T-helper 9 cell (primary cell): ENCODE results near the gene ZPBP.
"Not testable (repeated sequence)": the region's sequence is repeated elsewhere in the genome, so short reads cannot be mapped to it uniquely, and the experiment has no call there.

Experiments used
- DNase-seq: peaks from one replicate; pipeline ENCODE4 v3.0.0-alpha.2; 2020
- total RNA-seq, 2 donors: gene quantifications; one replicate each; lab custom pipeline; 2026; lab: John Stamatoyannopoulos, UW

ZPBP gene, protein sequence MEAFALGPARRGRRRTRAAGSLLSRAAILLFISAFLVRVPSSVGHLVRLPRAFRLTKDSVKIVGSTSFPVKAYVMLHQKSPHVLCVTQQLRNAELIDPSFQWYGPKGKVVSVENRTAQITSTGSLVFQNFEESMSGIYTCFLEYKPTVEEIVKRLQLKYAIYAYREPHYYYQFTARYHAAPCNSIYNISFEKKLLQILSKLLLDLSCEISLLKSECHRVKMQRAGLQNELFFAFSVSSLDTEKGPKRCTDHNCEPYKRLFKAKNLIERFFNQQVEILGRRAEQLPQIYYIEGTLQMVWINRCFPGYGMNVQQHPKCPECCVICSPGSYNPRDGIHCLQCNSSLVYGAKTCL
- total RNA-seq: 0 reads per million in 2 donors

DNA sequence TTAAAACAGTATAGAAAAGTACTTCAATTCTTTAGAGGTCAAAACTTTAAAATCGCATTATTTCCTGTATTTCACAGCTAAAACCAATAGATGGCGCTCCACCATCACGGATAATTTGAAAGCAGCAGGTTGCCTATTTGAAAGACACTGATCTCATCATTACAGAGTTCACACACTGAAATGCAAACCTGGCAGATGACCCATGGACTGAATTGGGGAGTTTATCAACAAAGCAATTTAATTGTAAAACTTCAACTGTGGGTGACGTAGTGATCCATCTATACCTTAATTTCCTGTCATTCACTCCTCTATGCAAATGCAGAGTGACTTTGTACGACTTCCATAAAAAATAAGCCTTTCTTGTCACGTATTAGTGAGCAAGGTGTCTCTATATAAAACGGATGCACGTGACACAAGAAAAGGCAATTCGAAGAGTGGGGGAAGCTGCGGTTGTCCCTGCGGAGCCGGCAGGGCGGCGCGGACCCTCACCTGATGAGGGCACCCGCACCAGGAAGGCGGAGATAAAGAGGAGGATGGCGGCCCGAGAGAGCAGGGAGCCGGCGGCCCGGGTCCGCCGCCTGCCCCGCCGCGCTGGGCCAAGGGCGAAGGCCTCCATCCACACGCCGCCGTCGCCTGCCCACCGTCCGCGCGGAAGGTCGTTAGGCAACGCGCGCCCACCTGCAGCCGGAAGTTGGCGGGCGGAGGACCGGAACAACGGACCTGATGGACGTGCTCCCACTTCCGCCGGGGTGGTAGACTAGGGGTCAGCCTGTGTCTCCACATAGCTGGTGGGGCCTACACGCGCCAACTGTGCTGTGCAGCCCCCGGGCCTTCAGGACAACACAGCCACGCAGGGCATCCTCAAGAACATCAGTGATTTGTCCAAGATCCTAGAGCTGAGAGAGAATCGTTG, at the start of gene ZPBP:
Gene ZPBP (minus strand): TSS at position 668 of the 913 bp plus-strand sequence. CDS start 52 bp downstream, at position 616.
- DNase-seq: peak; percentile 24

DNA sequence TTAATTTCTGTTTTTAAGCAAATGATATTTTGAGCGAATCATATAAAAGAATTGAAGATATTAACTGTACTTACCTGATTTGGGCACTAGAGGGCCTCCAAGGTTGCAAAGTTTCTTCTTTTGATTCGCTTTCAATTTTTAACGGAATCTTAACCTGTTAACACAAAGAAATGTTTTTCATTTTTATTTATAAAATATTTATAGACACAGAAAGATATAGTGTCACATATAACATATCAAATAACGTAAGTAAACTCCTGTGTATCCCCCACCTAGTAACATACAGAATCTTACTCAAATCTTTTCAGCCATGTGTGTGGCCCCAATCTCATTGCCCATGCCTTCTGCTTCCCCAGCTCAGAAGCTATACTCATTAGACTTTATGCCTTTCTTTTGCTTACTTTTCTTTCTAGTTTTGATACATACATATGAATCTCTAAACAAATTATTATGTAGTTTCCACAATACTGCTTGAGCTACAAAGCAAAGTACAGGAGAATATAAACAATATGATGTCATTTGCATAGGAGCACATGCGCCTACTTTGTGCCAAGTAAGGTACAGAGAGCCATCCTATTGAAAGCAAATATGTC, 49.5 kb upstream of the ZPBP start:
- DNase-seq: no peak

DNA sequence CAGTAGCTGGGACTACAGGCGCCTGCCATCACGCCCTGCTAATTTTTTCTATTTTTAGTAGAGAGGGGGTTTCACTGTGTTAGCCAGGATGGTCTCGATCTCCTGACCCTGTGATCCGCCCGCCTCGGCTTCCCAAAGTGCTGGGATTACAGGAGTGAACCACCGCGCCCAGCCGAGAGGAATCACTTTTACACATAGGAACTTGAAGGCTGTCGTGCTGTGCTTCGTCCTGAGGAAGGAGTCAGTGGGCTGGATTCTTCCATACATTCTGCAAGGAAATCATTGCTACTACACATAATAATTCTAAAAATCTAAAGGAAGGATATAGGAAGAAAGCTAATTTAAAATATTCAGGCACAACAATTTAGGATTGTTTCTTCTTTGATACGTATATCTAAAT, 48.8 kb upstream of the ZPBP start:
- no peak for DNase-seq

DNA sequence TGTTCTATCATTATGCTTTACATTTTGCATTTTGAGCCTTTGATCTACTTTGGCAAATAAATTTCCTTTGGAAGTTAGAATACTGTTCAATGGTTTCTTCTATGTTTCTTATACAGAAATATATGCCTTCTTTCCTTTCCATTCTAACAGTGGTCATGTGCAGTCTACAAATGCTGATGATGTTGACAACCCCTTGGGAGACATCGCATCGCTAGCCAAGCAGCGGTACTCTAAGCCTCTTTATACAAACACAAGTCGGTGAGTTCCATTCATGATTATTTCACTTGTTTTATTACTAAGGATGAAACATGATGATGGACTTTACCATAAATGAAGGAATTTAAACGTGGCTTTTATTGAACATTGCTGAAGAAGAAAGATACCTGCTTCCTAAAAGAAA, 48.1 kb upstream of the ZPBP start:
- no peak for DNase-seq

DNA sequence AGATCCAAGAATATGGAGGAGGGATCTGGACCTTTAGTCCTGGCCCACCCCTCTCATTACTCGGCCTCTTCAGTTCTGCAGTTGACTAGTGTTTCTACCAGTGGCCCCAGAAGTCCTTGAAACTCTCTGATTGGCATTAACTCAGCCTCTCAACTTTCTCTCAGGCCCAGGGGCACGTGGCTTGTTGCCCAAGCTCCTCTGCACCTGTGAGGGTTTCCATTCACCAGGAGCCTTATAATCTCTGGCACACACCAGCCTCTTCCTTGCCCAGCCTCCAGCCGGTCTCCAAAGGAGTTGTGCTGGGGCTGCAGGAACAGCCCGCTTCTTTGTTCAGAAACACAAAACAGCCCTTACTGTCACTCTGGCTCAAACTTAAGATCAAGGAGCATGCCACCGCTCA, 47.6 kb upstream of the ZPBP start:
- DNase-seq: no peak

DNA sequence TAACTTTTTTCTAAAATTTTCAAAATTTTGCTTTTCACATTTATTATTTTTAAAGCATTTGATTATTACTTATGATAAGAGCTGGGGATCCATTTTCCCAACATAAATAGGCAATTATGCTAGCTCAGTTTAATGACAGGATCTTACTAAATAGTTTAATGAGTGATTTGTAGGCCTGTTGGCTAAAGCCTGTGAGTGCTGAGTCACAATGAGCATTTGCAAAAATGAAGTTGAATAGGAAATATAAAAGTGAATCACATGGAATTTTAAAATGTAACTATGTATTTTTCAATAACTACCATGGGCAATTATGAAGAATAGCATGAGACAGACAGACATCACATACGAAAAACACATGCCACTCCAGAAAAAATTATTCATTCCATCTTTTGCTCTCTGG, 45.1 kb upstream of the ZPBP start:
- no peak for DNase-seq

DNA sequence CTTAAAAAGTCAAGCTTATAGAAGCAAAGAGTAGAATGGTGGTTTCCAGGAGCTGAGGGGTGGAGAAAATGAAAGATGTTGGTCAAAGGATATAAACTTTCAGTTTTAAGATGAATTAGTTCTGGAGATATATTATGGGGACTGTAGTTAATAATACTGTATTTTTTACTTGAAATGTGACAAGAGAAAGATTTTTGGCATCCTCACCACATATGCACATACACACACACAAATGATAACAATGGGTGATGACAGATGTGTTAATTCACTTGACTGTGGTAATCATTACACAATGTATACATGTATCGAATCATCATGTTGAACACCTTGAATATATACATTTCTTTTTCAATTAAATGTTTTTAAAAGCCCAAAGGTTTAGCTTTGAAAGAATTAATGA, 32.7 kb upstream of the ZPBP start:
- DNase-seq: no peak

DNA sequence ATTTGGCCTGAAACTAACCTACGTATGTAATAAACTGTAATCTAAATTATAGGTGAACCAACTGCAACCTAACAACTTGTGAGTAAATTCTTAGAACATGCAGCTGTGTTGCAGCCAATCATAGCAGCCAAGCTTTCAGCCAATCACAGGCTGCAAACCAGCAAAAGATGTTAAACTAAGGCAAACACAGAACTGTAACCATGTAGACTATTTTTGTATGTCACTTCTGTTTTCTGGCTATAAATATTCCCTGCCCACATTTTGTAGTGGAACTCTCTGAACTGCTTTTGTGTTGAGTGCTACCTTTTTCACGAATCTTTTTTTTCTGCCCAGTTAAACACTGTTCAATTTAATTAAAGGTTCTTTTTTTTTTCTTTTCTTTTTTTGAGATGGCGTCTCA, 28.2 kb upstream of the ZPBP start:
- no peak for DNase-seq

DNA sequence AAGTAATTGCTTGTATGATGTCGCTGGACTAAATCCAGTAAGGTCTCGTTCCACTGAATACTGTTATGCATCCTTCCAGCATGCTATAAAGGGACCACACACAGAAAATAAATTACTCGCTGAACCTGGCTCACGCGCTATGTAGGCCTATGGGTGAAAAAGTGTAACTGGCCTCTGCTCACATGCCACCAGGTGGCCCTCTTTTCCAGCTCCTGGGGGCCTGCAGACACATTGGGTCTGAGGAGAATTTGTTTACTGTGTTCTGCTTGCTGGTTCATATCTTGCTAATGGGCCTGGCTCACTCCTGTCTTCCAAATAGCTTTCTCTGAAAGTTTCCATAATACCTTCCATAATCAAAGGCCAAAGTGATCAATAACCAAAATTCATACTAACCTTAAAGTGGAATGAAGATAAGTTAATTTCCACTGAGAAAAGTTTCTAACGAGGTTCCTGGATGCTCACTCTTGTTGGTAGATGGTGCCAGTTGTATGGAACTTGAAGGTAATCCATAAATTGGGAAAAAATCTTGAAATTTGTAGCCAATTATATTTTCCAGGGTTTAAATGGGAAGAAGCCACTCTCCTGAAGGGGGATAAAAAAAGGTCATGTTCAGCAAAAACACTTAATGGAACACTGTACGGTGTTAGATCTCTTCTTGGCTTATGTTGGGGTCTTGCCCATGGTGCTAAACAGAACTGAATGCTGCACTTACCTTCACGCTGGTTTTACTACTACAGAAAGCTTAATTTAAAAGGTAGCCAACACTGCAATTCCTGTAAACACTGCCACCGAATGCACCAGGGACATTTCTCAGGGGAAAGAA, 27.0 kb upstream of the ZPBP start:
- DNase-seq: no peak

DNA sequence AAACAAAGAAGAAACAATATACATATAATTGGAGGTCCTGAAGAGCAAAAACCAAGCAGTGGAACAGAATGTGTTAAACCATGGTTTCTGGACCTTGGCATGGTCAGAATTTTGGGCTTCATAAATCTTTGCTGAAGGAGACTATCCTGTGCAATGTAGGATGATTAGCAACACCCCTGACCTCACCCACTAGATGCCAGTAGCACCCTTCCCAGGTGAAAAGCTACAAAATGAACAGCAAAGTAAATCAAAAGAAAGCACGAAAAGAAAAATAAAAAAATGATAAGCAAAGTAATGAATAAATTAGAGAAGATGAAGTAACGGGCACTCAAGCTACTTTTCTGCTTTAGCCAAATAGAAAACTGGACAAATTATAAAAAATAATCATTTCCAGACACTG, 19.2 kb upstream of the ZPBP start:
- no peak for DNase-seq

DNA sequence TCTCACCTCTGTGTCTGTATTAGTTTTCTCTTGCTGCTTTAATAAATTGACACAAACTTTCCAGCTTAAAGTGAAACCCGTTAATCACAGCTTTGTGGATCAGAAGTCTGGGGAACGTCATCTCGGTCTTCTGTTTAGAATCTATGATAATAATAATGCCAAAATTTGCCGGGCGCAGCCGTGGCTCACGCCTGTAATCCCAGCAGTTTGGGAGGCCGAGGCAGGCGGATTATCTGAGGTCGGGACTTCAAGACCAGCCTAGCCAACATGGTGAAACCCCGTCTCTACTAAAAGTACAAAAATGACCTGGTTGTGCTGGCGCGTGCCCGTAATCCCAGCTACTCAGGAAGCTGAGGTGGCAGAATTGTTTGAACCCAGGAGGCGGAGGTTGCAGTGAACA, 8.8 kb upstream of the ZPBP start:
- no peak for DNase-seq

DNA sequence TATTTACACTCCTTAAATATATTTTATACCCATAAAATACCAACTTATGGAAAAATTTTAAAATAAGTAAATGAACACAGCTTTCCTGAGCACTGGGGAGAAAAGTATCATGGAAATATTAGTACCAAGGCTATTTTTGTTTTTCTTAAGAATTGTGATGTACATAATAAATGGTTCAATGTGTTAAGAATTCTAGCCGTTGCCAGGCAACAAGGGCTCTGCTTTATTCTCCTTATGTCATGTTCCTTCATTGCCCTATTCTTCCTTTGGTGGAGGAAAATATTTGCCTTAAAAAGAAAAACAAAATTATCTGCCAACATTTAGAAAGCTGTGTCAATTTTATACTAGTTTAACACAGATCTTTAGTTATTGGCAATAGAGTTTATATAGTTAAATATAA, 2.6 kb upstream of the ZPBP start:
- no peak for DNase-seq

DNA sequence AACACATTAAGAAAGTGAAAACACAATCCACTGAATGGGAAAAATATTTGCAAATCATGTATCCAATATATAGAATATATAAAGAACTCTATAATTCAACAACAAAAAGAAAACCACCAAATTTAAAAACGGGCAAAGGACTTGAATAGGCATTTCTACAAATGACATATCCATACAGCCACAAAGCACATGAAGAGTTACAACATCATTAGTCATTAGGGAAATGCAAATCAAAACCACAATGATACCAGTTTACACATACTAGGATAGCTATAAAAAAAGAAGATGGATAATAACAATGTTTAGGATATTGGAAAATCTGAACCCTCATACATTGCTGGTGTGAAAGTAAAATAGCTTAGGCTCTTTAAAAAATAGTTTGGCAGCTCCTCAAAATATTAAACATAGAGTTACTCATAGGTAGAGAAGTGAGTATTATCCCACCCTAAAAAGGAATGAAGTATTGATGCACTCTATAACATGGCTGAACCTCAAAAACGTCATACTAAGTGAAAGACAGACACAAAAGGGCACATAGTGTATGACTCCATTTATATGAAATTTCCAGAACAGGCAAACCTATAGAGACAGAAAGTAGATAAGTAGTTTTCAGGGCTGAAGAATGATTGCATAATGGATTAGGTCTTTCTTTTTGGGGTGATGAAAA, 4.5 kb downstream of the ZPBP start:
- no peak for DNase-seq

DNA sequence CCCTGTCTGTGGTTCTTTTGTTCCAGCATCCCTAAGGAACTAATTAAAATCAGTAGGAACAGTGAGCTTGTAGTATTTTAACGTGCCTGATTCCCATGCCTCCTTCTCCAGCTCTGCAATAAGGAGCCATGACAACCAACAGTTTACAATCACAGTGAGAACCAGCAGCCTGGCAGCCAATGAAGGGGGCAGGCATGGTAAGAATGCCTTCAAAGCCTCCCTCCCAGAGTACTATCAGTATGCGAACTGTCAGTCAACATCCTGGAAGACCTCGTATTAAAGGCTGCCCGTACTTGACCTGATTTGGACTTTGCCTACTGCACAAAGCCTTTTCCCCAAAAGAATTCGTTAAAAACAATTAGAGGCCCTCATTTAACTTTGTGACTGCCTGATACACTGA, 7.7 kb downstream of the ZPBP start:
- DNase-seq: no peak

DNA sequence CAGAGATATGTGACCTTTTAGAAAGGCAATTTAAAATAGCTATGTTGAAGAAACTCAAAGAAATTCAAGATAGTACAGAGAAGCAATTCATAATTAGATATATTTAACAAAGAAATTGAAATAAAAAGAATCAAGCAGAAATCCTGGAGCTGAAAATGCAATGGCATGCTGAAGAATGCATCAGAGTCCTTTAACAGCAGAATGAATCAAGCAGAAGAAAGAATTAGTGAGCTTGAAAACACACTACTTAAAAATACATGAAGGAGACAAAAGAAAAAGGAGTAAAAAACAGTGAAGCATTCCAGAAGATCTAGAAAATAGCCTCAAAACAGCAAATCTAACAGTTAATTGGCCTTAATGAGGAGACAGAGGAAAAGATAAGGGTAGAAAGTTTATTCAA, 20.0 kb downstream of the ZPBP start:
- no peak for DNase-seq

DNA sequence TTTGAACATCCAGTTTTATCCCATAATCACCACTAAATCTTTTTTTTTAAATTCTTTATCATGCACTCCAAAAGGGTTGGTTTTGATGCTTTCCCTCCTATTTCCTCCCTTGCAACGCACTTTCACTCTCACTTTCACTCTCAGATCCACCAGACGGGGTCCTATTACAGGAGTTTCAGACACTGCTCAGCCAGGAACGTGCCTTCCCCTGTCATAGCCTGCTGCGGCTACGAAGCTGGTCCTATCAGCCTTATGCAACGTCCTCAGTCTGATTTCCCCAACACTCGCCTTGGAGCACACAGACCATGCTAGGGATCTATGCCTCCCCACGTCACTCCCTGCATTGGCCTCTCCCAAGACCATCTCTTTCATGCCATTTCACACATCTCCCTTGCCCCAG, 23.4 kb downstream of the ZPBP start:
- no peak for DNase-seq

DNA sequence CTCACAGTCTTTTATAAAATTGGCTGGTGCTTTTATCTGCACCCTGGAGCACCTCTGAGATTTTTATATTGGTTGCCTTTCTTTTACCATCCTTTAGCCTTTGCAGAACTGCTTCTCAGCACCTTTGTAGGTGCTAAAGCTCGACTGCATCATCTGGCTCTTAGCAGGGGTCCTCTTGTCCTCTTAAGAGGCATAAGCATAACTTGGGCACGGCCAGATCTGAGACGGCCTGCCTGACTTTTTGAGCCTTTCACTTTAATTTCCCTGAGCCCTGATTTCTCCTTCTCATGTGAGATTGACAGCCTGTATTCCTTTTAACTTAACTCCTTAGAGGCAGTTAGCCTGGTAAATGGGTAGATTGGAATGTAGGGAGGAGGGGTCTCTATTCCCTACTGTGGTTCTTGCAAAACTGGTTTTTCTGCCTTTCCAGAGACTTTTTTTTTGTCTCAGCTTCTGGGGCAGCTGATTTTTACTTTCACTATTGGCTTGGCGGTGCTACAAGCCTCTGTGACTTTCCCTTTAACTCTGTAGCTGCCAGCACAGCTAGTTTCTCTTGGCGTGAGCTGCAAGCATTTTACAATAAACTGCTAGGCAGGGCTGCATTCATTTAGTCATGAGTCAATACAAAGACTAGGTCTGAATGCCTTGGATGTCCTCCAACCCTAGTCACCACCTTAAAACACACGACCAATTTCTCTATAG, 24.0 kb downstream of the ZPBP start:
- no peak for DNase-seq

DNA sequence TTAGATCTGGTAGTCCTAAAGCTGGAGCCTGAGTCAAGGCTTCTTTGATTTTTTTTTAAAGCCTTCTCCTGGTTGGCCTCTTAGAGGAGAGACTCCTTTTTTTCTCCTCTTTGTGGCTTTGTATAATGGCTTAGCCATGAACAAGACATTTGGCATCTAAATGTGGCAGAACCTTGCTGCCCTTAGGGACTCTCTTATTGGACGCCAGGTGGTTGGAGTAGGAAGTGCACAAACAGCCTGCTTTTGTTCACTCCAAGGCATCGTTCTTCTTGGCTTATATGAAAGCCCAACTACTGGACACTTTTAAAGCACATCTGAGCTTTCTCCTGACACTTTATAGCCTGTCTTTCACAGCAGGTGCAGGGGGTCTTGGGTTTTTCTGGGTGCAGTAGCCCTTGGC, 25.0 kb downstream of the ZPBP start:
- DNase-seq: no peak

DNA sequence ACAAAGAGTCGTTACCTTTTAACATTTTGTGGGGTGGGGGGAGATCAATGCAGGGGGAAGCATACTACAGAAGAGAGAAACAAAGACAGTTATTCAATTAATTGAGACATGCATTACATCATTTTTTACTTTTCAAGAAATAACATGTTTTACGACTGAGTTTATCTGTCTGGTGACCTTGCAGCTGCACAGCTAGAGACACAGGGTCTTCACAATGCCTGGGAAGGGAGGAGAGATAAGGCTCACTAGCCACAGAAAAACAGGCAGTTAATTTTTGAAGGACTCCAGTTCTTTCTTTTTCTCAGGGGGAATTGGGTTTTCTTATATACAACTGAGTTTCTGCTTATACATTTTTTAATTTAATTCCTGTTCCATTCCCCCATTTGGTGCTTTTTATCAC, 30.1 kb downstream of the ZPBP start:
- DNase-seq: no peak

DNA sequence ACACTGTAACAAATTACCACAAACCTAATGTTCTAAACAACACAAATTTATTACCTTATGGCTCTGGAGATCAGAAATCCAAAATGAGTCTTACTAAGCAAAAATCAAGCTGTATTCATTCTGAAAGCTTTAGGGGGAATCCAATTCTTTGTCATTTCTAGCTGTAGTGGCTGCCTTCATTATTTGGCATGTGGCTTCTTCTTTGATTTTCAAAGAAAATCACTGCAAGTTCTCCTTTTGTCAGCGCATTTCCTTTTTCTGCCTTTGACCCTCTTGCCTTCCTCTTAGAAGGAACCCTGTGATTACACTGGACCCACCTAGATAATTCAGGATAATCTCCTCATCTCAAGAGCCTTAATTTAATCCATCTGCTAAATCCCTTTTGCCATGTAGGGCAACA, 36.9 kb downstream of the ZPBP start:
- DNase-seq: no peak

DNA sequence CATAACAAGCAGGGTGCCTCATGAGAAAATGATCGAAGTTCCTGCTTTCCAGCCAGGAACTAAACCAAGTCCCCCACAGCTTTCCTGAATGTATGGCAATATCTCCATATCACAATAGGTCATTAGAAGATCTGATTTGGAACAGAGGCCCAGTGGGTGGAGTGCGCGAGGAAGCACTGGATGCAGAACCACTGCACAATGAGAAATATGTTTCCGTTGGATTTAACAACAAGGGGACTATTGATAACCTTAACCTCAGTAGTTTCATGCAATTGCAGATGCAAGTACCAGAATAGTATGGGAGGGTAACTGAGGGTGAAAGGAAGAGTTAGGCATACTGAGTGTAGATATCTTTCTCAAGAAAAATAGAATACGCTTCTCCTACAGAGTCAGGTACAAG, 45.3 kb downstream of the ZPBP start:
- DNase-seq: no peak

DNA sequence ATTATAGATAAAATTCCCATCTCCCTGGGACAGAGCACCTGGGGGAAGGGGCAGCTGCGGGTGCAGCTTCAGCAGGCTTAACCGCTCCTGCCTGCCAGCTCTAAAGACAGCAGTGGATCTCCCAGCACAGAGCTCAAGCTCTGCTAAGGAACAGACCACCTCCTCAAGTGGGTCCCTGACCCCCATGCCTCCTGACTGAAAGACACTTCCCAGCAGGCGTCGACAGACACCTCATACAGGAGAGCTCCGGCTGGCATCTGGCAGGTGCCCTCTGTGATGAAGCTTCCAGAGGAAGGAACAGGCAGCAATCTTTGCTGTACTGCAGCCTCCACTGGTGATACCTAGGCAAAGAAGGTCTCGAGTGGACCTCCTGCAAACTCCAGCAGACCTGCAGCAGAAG, 51.9 kb downstream of the ZPBP start:
- not testable (repeated sequence) for DNase-seq
